AG08396 (cell line): ENCODE results near the gene SLC16A12.

Experiments
- DNase-seq: peaks from one replicate; pipeline ENCODE4 v3.0.0; 2012; ENCODE audit warnings: low spot score, mixed read lengths

SLC16A12 gene

DNA sequence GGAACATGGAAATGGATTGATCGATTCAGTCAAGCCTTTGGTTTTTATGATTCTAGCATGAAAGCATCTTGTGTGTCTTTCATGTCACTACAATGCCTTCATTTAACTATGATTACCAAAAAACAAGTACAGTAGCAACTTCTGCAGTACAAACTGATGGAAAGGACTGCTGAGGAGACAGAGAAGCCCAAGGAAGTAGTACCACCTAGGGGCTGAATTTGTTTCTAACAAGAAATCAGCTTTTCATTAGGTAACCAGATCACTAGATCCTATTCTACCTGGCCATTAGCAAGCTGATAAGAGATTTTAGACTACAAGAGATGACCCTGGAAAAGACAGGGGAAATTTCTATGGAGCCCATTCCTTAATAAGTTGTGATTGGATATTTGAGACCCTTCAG is 146.1 kb downstream of the SLC16A12 start:
- no peak for DNase-seq

DNA sequence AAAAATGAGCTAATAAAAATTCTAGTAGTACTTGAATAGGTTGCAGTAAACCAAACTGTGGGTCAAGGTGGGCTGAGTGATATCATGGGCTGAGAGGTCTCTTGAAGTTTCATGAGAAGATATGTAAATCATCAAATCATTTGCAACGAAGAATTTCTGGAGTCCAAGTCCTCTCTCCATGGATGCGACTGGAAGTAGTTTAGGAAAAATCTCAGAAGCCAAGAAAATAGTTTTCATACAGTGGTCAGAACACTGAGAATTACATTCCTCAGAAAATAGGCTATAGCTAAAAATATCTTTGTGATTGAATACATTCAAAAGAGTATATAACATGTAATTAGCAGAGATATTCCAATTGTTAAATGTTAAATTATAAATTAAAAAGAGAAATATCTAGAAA is 146.6 kb downstream of the SLC16A12 start:
- no peak for DNase-seq

DNA sequence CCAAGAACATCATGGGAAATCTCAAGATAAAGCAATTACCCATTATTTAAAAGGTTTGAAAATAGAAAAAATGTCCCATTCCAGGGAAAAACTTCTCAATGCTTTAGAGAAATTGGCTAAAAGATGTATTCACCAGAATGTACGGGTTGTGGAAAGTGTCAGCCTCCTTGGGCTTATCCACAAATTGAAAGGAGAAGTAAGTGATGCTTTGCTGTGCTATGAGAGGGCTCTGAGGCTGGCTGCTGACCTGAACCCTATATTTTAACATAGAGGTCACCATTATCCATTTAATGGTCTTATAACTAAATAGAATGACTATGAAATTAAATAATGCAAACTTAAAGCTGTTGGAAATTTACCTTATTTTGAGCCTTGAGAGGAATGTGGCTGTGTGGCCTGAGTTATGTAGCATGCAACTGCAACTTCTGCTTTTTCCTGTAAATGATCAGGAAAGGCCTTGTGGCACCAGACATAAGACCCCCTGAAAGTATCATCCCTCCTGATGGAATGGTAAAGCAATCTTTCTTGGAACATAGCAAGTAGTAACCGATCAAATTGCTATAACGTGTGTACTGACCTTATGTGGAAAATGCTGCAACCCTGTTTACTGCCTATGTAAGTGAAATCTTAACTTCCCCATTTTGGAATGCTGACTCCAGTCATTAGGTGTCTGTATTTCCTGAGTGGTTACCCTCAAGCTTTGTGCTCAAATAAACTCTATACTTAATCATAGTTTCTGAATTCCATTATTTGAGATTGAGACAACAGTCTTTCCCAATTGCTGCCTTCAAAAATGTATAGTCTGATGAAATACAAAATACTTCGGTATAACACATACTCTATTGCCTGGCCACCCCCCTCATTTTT is 150.7 kb downstream of the SLC16A12 start:
- no peak for DNase-seq

- no peak for DNase-seq
These were observed 152.6 kb downstream of the SLC16A12 start for GRCh38 chr10:89382757-89383156.
